GM23338 (cell line): Measurements from ENCODE around the gene CBY1. TPM values are rescaled to one million over a fixed set of nuclear protein-coding genes. Genes with fewer than 3 reads are reported as not detected.

Experiments used
- ATAC-seq: fragments of 200-7000 bp; cut with Tn5 transposase; 3 replicates; pipeline ENCODE4 v1.9.1; 2020
- DNase-seq: peaks from one replicate; pipeline ENCODE4 v3.0.0-alpha.2; 2015; ENCODE audit warnings: low spot score
- H2AFZ ChIP-seq: fragments of 200-600 bp; sonication (generic); 2 replicates; pipeline ENCODE4 v1.8.0; 2016; ENCODE audit warnings: antibody characterized with exemption, mild to moderate bottlenecking, moderate library complexity
- H3F3A ChIP-seq: fragments of 200-600 bp; sonication (generic); replicated peaks from 2 replicates; pipeline ENCODE4 v1.8.0; 2017; ENCODE audit warnings: antibody characterized with exemption, mixed run types, low read depth
- H3K27ac ChIP-seq: fragments of 200-600 bp; sonication (generic); 2 replicates; pipeline ENCODE4 v1.6.1; 2016; ENCODE audit warnings: low read depth
- H3K27me3 ChIP-seq: fragments of 200-600 bp; sonication (generic); 2 replicates; pipeline ENCODE4 v1.8.0; 2016; ENCODE audit warnings: mild to moderate bottlenecking, mixed run types, moderate library complexity; ENCODE audit not compliant: insufficient read depth
- H3K36me3 ChIP-seq: fragments of 200-600 bp; sonication (generic); 2 replicates; pipeline ENCODE4 v1.8.0; 2016; ENCODE audit warnings: mild to moderate bottlenecking; ENCODE audit not compliant: insufficient read depth
- H3K4me1 ChIP-seq: fragments of 200-600 bp; sonication (generic); 2 replicates; pipeline ENCODE4 v1.8.0; 2016; ENCODE audit warnings: mild to moderate bottlenecking, moderate library complexity; ENCODE audit not compliant: insufficient read depth
- H3K4me2 ChIP-seq: fragments of 200-600 bp; sonication (generic); 2 replicates; pipeline ENCODE4 v1.7.1; 2017; ENCODE audit warnings: mixed run types
- H3K4me3 ChIP-seq: fragments of 200-600 bp; sonication (generic); 2 replicates; pipeline ENCODE4 v1.6.1; 2016; ENCODE audit warnings: mixed run types
- H3K79me2 ChIP-seq: fragments of 200-600 bp; sonication (generic); replicated peaks from 2 replicates; pipeline ENCODE4 v1.8.0; 2017; ENCODE audit warnings: mild to moderate bottlenecking; ENCODE audit not compliant: insufficient read depth
- H3K9me2 ChIP-seq: fragments of 200-600 bp; sonication (generic); 2 replicates; pipeline ENCODE4 v1.8.0; 2017; ENCODE audit not compliant: insufficient read depth
- H4K20me1 ChIP-seq: fragments of 200-600 bp; sonication (generic); replicated peaks from 2 replicates; pipeline ENCODE4 v1.8.0; 2017; ENCODE audit warnings: mild to moderate bottlenecking; ENCODE audit not compliant: insufficient read depth
- H3K27ac Mint-ChIP-seq: 2 replicates; pipeline ENCODE4 v1.8.0; 2020; ENCODE audit warnings: inconsistent platforms, mild to moderate bottlenecking, moderate library complexity, mixed read lengths
- H3K27me3 Mint-ChIP-seq: 3 replicates; pipeline ENCODE4 v1.8.0; 2022; ENCODE audit warnings: low read depth, mild to moderate bottlenecking, moderate library complexity, mixed read lengths, inconsistent platforms; ENCODE audit not compliant: insufficient read depth, poor library complexity
- H3K36me3 Mint-ChIP-seq: 3 replicates; pipeline ENCODE4 v1.8.0; 2021; ENCODE audit warnings: low read depth, mild to moderate bottlenecking, inconsistent platforms, moderate library complexity, mixed read lengths
- H3K4me1 Mint-ChIP-seq: 3 replicates; pipeline ENCODE4 v1.8.0; 2020; ENCODE audit warnings: mild to moderate bottlenecking, inconsistent platforms, mixed read lengths
- H3K4me3 Mint-ChIP-seq: 3 replicates; pipeline ENCODE4 v1.8.0; 2021; ENCODE audit warnings: moderate library complexity, mild to moderate bottlenecking, inconsistent platforms, mixed read lengths
- H3K9me3 Mint-ChIP-seq: 3 replicates; pipeline ENCODE4 v1.8.0; 2020; ENCODE audit warnings: moderate library complexity, mild to moderate bottlenecking, inconsistent platforms, mixed read lengths
- CREB1 ChIP-seq: fragments of 250-450 bp; sonication (Bioruptor Pico); IDR thresholded peaks from 2 replicates; pipeline ENCODE4 v1.5.0; 2020; ENCODE audit warnings: low read depth, mild to moderate bottlenecking, moderate library complexity
- CTCF ChIP-seq, 2 experiments: fragments of 200-600 bp in 1 of 2; sonication (generic) in 1 of 2; conservative IDR thresholded peaks; 2 replicates each; pipeline versions ENCODE4 v1.5.1 to v1.6.1; 2016 to 2017; ENCODE audit warnings: antibody characterized with exemption in 2 of 2, low read depth in 2 of 2, mild to moderate bottlenecking in 2 of 2, moderate library complexity in 1 of 2
- EZH2 ChIP-seq: fragments of 200-600 bp; sonication (generic); IDR thresholded peaks from one replicate; pipeline ENCODE4 v1.8.0; 2017; ENCODE audit warnings: antibody characterized with exemption, mild to moderate bottlenecking, low read depth; ENCODE audit not compliant: unreplicated experiment
- EZH2phosphoT487 ChIP-seq: fragments of 200-600 bp; sonication (generic); IDR thresholded peaks from one replicate; pipeline ENCODE4 v1.8.1; 2018; ENCODE audit warnings: antibody characterized with exemption; ENCODE audit not compliant: unreplicated experiment
- JUNB ChIP-seq: IDR thresholded peaks from one replicate; pipeline ENCODE4 v1.6.1; 2016; ENCODE audit warnings: antibody characterized with exemption; ENCODE audit not compliant: unreplicated experiment
- ZNF114 ChIP-seq: fragments of 250-450 bp; sonication (Bioruptor Pico); IDR thresholded peaks from 2 replicates; pipeline ENCODE4 v1.5.0; 2020; ENCODE audit warnings: mild to moderate bottlenecking, moderate library complexity
- ZNF331 ChIP-seq: fragments of 250-450 bp; sonication (Bioruptor Pico); IDR thresholded peaks from 2 replicates; pipeline ENCODE4 v1.5.0; 2020; ENCODE audit warnings: low read depth, mild to moderate bottlenecking, moderate library complexity
- polyA plus RNA-seq: library from polyadenylated mRNA; unstranded; fragments of >200 nt; fragmentation: Nextera tagmentation; extraction: Ambion mirVana; gene quantifications from 2 replicates; pipeline ENCODE4 v1.2.1, GENCODE V29; 2016
- total RNA-seq: library from RNA; depleted of rRNA; stranded (reverse); fragments of >200 nt; shearing (Covaris generic); gene quantifications from 2 replicates; pipeline ENCODE4 v1.2.3, GENCODE V29; 2014
- TF ChIP-seq, protein P1 (sequence below): fragments of 250-450 bp; sonication (Bioruptor Pico); IDR thresholded peaks from 2 replicates; pipeline ENCODE4 v1.5.0; 2020; ENCODE audit warnings: mild to moderate bottlenecking, moderate library complexity
- TF ChIP-seq, protein P2 (sequence below): IDR thresholded peaks from 2 replicates; pipeline ENCODE4 v1.6.1; 2016; ENCODE audit warnings: antibody characterized with exemption

Gene CBY1
- total and polyA plus RNA-seq, 2 experiments from 2014 or later: 12.8 to 36.4 TPM

DNA sequence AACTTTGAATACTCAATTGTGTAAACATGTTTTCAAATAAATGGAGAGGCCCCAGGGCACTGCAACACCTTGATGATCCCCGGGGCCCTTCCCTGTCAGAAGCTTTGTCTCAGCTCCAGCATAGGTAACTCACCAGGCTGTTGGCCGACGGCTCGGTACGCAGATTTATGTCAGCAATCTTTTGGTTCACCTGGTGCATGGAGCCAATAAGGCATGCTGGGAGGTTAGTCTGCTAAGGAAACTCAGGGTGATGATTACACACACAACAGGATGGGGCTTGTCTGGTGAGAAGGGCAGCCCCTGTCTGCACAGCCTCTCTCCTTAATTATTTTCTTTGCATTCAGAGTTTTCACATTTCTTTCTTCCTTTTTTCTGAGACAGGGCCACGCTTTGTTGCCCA, 11.0 kb upstream of the CBY1 start:
- H3K36me3 ChIP-seq: 0 out of 2 replicates have a peak, but pooled peaks cover 6% of the 10 kb centered on the region
- no peaks in the 10 kb centered on the region; the same call in 1 of the 2 replicates for H4K20me1 ChIP-seq
- DNase-seq (no peak), ATAC-seq (no peak)
- no peak overlapping the region for H2AFZ ChIP-seq
- Mint-ChIP-seq H3K4me1 (no peaks in the 10 kb centered on the region), H3K4me3 (no peak overlapping the region), H3K27ac (no peak overlapping the region), H3K27me3 (peaks cover 8% of the 10 kb centered on the region), H3K9me3 (no peaks in the 10 kb centered on the region), H3K36me3 (peaks cover 41% of the 10 kb centered on the region)
- H3K4me1 ChIP-seq: no peaks in the 10 kb centered on the region
- H3F3A ChIP-seq: no peaks in the 10 kb centered on the region
- H3K4me2 ChIP-seq: no peak overlapping the region
- TF ChIP-seq CTCF (conservative IDR thresholded peaks at IDR 0.05; ENCODE audit: low read depth in 2 of 2): no peak
- no peak overlapping the region for H3K4me3 ChIP-seq
- H3K27ac ChIP-seq: no peak overlapping the region
- no peaks in the 10 kb centered on the region for H3K27me3 ChIP-seq
- H3K79me2 ChIP-seq: no peaks in the 10 kb centered on the region
- H3K9me2 ChIP-seq: no peaks in the 10 kb centered on the region

GRCh38 chr22:38649841-38650522, 6.5 kb upstream of the CBY1 start:
- Histone ChIP-seq H3K27ac (no peak overlapping the region), H3K36me3 (0 out of 2 replicates have a peak, but pooled peaks cover 3% of the 10 kb centered on the region), H3K4me3 (no peak overlapping the region), H3K4me1 (no peaks in the 10 kb centered on the region), H3K9me2 (no peaks in the 10 kb centered on the region), H2AFZ (no peak overlapping the region), H3F3A (no peaks in the 10 kb centered on the region), H3K27me3 (no peaks in the 10 kb centered on the region), H3K4me2 (no peak overlapping the region), H4K20me1 (no peaks in the 10 kb centered on the region; the same call in 1 of the 2 replicates), H3K79me2 (no peaks in the 10 kb centered on the region)
- no peak overlapping the region for H3K4me3 Mint-ChIP-seq
- no peak overlapping the region for H3K27ac Mint-ChIP-seq
- H3K4me1 Mint-ChIP-seq: no peaks in the 10 kb centered on the region
- peaks cover 6% of the 10 kb centered on the region for H3K27me3 Mint-ChIP-seq
- ATAC-seq (no peak), DNase-seq (no peak)
- H3K9me3 Mint-ChIP-seq: peaks cover 8% of the 10 kb centered on the region; the same call in 2 of the 3 replicates
- peaks cover 40% of the 10 kb centered on the region for H3K36me3 Mint-ChIP-seq
- TF ChIP-seq ZNF114 (CRISPR knock-in tag): no peak
- TF ChIP-seq ZNF331: no peak
- no peak for TF ChIP-seq JUNB
- TF ChIP-seq EZH2phosphoT487: no peak
- TF ChIP-seq, protein P1, sequence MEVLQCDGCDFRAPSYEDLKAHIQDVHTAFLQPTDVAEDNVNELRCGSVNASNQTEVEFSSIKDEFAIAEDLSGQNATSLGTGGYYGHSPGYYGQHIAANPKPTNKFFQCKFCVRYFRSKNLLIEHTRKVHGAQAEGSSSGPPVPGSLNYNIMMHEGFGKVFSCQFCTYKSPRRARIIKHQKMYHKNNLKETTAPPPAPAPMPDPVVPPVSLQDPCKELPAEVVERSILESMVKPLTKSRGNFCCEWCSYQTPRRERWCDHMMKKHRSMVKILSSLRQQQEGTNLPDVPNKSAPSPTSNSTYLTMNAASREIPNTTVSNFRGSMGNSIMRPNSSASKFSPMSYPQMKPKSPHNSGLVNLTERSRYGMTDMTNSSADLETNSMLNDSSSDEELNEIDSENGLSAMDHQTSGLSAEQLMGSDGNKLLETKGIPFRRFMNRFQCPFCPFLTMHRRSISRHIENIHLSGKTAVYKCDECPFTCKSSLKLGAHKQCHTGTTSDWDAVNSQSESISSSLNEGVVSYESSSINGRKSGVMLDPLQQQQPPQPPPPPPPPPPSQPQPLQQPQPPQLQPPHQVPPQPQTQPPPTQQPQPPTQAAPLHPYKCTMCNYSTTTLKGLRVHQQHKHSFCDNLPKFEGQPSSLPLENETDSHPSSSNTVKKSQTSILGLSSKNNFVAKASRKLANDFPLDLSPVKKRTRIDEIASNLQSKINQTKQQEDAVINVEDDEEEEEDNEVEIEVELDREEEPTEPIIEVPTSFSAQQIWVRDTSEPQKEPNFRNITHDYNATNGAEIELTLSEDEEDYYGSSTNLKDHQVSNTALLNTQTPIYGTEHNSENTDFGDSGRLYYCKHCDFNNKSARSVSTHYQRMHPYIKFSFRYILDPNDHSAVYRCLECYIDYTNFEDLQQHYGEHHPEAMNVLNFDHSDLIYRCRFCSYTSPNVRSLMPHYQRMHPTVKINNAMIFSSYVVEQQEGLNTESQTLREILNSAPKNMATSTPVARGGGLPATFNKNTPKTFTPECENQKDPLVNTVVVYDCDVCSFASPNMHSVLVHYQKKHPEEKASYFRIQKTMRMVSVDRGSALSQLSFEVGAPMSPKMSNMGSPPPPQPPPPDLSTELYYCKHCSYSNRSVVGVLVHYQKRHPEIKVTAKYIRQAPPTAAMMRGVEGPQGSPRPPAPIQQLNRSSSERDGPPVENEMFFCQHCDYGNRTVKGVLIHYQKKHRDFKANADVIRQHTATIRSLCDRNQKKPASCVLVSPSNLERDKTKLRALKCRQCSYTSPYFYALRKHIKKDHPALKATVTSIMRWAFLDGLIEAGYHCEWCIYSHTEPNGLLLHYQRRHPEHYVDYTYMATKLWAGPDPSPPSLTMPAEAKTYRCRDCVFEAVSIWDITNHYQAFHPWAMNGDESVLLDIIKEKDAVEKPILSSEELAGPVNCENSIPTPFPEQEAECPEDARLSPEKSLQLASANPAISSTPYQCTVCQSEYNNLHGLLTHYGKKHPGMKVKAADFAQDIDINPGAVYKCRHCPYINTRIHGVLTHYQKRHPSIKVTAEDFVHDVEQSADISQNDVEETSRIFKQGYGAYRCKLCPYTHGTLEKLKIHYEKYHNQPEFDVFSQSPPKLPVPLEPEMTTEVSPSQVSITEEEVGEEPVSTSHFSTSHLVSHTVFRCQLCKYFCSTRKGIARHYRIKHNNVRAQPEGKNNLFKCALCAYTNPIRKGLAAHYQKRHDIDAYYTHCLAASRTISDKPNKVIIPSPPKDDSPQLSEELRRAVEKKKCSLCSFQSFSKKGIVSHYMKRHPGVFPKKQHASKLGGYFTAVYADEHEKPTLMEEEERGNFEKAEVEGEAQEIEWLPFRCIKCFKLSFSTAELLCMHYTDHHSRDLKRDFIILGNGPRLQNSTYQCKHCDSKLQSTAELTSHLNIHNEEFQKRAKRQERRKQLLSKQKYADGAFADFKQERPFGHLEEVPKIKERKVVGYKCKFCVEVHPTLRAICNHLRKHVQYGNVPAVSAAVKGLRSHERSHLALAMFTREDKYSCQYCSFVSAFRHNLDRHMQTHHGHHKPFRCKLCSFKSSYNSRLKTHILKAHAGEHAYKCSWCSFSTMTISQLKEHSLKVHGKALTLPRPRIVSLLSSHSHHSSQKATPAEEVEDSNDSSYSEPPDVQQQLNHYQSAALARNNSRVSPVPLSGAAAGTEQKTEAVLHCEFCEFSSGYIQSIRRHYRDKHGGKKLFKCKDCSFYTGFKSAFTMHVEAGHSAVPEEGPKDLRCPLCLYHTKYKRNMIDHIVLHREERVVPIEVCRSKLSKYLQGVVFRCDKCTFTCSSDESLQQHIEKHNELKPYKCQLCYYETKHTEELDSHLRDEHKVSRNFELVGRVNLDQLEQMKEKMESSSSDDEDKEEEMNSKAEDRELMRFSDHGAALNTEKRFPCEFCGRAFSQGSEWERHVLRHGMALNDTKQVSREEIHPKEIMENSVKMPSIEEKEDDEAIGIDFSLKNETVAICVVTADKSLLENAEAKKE: no peak
- TF ChIP-seq EZH2: no peak
- TF ChIP-seq CREB1 (CRISPR knock-in tag): no peak
- TF ChIP-seq, protein P2, sequence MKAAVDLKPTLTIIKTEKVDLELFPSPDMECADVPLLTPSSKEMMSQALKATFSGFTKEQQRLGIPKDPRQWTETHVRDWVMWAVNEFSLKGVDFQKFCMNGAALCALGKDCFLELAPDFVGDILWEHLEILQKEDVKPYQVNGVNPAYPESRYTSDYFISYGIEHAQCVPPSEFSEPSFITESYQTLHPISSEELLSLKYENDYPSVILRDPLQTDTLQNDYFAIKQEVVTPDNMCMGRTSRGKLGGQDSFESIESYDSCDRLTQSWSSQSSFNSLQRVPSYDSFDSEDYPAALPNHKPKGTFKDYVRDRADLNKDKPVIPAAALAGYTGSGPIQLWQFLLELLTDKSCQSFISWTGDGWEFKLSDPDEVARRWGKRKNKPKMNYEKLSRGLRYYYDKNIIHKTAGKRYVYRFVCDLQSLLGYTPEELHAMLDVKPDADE: no peak
